ENCODE data around the gene MIB1.
"Not testable (repeated sequence)": the region's sequence is repeated elsewhere in the genome, so short reads cannot be mapped to it uniquely, and the experiment has no call there.

The MIB1 gene
- 91.6 to 113 (median 97.6) reads per million in 4 donors for total RNA-seq

DNA sequence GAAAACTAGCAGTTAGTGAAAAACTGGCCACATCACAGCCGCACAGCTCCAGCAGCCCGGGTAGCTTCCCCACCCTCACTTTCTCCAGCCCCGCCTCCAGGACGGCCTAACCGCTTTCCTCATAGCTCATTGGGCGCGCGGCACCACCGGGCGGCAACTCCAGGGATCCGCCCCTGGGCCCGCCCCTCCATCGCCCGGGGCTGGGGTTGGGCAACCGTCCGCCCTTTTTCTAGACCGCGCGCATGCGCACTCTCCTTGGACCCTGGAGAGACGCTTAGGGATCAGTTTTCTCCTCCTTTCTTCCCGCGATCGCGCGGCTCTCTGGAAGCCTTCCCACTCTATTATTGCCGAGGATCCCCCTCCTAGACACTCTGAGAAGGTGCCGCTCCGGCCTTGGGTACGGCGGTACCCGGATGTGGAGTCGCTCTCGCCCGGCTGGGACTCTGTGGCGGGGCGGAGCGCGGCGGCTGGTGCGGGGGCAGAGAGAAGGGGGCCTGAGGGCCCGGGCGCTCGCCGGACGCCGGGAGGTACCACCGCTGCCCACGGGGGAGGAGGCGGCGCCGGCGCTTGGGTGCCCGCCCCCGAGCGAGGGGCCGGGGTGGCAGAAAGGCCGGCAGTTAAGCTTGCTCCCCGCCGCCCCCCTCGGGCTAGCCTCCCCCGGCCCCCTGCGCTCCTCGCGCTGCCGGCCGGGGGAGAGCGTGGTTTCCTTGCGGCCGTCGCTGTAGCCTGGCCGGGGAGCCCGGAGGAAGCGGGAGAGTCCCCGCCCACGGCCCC lies at the start of gene MIB1:
Gene MIB1, plus strand, starts transcription at position 255 of the 774 bp plus-strand sequence. CDS start 792 bp downstream, outside the sequence.
- peak; percentile 96 to 98 (median 97) for DNase-seq

DNA sequence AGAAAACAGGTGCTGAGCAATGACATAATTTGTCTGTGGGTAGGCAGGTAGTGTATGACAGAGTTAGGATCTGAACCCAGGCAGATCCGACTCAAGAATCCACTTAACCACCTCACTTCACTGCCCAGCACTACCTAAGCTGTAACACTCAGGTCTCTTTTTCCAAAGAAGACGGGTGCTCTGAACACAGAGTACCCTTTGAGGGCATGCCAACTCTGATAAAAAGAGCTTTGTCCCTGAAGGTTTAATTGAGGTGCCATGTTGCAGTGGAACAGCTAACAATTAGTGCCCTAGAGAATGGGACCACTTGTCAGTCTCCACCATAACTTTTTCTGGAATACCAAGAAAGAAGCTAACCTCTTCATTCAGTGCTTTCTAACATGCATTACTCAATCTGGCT lies 47.3 kb upstream of the MIB1 start:
- no peak for DNase-seq

DNA sequence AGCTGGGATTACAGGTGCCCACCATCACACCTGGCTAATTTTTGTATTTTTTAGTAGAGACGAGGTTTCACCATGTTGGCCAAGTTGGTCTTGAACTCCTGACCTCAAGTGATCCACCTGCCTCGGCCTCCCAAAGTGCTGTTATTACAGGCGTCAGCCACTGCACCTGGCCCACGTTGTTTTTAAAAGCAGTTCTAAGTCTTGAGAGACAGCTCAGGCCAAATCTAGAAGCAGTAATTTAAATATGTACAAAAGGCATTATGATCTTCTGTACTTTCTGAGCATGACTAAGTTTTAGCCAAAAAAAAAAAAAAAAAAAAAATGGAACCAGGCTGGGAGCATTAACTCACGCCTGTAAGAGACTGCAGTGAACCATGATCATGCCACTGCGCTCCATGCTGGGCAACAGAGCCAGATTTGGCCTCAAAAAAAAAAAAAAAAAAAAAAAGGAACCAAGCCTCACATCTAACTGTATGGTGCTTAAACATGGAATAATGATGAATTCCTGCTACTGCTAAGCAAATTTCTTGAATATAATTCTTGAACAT lies 40.0 kb upstream of the MIB1 start:
- DNase-seq, result no peak

DNA sequence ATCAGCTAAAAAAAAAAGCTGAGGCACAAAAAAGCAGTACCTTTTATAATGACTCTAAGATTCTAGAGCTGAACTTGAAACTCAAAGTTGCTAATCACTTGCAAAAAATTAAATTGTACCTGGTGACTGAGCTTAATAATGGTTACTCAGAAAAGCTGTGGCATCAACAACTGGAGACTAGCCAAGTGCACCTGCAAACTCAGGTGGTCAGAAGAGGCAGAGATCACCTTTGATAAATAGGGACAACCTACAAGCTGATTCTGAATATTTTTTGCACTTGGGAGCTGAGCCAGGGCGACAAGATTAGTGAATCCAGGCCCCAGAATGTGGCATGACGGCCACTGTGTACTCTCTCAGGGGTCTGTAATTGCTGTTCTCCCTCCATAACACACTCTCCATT lies 39.0 kb upstream of the MIB1 start:
- no peak for DNase-seq

DNA sequence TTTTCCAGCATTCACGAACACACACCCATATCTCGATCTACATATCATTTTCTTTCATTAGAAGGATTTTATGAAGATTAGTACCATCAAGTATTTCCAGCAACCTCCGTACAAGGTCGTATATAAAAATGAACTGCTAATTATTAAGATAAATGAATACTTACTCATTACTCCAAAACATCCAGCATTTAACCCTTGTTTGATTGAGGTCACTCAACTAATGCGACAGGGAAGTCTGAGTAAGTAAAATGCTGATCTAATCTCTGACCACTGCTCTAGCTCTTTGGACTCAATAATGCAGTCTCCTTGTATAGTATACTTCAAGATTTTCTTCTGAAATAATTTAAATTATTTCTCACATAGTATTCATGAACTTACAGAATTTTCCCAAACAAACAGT lies 38.0 kb upstream of the MIB1 start:
- DNase-seq, result no peak

DNA sequence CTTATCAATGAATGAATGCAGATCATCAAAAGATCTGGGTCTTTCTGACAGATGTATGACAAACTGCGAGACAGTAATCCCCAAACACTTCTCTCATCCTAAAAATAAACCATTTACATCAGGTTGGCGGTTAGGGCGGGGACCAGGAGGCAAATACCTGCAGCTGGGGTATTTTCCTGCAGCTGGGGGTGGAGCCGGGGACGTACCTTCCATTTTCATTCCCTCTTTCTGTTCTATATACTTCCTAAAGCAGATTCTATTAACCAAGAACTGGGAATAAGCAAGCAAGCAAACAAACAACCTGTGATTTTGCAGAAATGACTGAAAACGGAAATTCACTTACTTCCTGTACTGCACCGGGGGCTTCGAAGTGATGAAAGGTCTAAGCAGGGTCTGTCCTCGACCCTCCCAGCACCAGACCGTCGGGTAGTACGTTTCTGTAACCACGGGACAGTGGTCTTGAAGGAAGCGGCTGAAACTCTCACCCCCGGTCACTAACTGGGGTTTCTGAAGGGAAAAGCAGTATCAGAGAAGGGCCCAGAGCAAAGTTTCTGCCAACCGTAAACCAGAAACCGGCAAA lies 37.3 kb upstream of the MIB1 start:
- DNase-seq, result peak in 1 of 5 donors; percentile 12

DNA sequence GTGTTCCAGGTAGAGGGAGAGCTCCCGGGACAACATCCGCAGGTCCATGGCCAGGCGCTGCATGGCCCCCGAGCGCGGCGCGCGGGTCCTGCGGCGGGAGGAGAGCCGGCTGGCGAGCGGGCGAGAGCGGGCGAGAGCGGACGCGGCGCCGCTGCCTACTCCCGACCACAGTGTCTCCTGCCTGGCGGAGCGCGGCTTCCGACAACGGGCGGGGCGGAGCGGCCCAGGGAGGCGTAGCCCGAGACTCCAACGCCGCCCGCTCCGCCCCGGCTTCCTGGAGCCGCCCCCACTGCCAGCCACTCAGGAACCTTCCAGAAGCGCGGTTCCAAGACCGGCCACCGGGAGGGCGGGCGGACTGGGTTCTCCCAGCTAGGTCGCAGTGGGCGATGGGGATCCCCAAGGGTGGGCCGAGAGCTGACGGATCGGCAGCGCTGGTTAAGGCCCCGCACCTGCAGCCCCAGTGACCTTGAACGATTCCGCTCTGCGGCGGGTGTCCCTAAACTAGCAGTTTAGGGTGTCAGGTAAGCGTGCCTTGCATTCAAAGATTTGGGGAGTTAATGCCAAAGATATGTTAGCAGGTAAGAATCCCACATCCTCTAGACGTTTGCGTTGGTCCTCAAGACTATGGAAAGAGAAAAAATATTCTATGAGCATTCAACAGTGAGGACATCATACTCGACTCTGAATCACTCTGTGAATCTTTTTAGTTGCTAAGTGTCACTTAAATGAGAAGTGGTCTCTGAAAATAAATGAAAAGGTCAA lies 35.8 kb upstream of the MIB1 start, which contains the start of gene ABHD3:
Gene ABHD3, minus strand, starts transcription at position 172 of the 762 bp plus-strand sequence. Its CDS starts 109 bp downstream, at position 63.
- peak; percentile 85 to 95 (median 89) for DNase-seq

DNA sequence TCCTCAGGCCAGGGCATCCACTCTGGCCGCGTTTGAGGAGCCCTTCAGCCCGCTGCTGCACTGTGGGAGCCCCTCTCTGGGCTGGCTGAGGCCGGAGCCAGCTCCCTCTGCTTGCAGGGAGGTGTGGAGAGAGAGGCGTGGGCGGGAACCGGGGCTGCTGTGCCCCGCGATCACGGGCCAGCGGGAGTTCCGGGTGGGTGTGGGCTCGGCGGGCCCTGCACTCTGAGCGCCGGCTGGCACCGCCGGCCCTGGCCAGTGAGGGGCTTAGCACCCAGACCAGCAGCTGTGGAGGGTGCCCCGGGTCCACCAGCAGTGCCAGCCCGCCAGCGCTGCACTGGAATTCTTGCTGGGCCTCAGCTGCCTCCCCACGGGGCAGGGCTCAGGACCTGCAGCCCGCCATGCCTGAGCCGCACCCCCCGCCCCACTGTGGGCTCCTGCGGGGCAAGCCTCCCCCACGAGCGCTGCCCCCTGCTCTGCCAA lies 34.2 kb upstream of the MIB1 start:
- DNase-seq, result no peak

DNA sequence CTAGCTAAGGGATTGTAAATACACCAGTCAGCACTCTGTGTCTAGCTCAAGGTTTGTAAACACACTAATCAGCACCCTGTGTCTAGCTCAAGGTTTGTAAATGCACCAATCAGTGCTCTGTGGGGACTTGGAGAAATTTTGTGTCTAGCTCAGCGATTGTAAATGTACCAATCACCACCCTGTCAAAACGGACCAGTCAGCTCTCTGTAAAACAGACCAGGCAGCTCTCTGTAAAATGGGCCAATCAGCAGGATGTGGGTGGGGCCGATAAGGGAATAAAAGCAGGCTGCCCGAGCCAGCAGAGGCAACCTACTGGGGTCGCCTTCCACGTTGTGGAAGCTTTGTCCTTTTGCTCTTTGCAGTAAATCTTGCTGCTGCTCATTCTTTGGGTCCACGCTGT lies 33.5 kb upstream of the MIB1 start:
- DNase-seq, result not testable (repeated sequence)

DNA sequence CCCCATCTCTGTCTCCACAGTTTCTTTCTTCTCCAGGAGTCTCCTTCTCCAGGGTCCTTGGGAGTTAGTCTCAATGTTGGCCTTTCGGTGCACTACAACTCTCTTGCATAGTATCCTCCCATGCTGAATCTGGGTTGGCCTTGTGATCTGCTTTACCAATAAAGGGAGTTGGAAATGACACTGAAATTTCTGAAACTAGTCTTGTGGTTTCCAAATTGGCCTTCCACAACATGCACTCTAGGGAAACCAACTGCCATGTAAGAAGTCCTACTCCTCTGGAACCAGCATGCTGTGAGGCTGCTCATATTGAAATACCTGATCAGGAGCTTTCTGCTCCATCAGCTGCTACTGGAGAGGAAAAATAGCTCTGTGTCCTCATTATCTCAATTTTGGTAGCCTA lies 26.1 kb upstream of the MIB1 start:
- peak in 1 of 5 donors; percentile 47 for DNase-seq

DNA sequence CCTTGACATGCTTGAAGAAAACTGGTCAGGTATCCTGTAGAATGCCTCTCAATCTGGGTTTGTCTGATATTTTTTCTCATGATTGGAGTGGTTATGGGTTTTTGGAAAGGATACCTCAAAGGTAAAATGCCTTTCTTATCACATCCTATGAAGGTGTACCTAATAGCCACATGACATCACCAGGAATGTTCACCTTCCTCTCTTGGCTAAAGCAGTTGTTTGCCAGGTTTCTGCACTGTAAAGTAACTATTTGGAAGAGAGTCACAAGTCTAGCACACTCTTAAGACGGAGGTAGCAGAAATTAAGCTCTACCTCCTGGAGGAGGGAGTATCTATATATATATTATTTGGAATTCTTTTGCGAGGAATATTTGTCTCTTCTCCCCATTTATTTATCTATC lies 17.9 kb upstream of the MIB1 start:
- no peak for DNase-seq

DNA sequence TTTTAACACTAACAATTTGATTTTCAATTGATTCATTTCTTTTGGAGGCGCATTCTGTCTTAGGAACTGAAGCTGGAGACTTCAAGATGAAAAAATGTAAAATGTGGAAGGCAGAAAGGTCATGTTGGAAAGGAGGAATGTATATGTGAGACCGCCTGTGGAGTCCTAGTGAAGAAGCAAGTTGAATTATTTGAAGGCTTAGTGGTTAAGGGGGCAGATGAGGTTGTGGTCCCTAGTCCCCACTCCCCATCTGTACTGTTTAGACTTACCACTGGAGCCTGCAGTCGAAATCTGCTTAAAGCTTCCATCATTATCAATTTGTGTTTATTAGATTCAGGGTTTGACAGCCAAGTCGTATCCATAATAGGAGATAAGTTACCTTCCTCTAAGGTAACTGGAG lies 15.4 kb upstream of the MIB1 start:
- no peak for DNase-seq

DNA sequence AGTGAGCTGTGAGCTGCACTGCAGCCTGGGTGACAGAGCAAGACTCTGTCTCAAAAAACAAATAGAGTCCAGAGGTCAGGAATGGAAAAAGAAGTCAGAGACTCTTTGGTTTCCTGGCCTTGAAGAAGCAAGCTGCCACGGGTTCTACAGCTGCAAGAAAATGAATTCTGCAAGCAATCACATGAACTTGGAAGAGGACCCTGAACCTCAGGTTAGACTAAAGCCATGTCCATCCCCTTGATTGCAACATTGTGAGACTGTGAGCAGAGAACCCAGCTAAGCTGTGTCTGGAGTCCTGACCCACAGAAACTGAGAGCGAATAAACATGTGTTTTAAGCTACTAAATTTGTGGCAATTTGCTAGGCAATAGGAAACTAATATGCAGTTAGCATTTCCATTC lies 12.9 kb upstream of the MIB1 start:
- DNase-seq, result no peak

DNA sequence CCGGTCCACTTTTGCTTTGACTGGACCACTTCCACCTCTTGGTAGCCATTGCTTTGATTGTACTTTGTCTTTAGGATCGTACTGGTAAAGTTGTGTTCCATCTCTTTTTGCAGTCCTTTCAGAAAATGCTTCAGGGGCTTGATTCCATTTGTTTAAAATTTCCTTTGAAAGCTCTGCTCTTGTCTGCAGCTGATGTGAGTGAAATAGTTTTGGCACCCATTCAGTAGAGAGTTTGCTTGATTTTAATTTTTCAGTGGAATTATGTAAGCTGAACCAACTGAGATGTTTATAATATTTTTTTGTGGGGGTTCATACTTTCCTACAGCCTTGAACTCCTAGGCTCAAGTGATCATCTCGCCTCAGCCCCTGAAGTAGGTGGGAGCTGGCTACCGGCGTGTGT lies 7.6 kb upstream of the MIB1 start:
- no peak for DNase-seq

DNA sequence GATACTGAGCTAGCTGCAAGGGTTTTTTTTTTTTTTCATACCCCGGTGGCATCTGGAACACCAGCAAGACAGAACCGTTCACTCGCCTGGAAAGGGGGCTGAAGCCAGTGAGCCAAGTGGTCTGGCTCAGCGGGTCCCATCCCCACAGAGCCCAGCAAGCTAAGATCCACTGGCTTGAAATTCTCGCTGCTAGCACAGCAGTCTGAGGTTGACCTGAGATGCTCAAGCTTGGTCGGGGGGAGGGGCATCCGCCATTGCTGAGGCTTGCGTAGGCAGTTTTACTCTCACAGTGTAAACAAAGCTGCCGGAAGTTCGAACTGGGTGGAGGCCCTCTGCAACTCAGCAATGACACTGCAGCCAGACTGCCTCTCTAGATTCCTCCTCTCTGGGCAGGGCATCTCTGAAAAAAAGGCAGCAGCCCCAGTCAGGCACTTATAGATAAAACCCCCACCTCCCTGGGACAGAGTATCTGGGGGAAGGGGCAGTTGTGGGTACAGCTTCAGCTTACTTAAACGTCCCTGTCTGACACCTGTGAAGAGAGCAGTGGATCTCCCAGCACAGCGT lies 5.1 kb upstream of the MIB1 start:
- DNase-seq, result peak; percentile 24 to 63 (median 42)

DNA sequence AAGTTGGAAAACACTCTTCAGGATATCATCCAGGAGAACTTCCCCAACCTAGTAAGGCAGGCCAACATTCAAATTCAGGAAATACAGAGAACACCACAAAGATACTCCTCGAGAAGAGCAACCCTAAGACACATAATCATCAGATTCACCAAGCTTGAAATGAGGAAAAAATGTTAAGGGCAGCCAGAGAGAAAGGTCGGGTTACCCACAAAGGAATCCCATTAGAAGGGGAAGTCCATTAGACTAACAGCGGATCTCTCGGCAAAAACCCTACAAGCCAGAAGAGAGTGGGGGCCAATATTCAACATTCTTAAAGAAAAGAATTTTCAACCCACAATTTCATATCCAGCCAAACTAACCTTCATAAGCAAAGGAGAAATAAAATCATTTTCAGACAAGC lies 3.7 kb upstream of the MIB1 start:
- not testable (repeated sequence) for DNase-seq

DNA sequence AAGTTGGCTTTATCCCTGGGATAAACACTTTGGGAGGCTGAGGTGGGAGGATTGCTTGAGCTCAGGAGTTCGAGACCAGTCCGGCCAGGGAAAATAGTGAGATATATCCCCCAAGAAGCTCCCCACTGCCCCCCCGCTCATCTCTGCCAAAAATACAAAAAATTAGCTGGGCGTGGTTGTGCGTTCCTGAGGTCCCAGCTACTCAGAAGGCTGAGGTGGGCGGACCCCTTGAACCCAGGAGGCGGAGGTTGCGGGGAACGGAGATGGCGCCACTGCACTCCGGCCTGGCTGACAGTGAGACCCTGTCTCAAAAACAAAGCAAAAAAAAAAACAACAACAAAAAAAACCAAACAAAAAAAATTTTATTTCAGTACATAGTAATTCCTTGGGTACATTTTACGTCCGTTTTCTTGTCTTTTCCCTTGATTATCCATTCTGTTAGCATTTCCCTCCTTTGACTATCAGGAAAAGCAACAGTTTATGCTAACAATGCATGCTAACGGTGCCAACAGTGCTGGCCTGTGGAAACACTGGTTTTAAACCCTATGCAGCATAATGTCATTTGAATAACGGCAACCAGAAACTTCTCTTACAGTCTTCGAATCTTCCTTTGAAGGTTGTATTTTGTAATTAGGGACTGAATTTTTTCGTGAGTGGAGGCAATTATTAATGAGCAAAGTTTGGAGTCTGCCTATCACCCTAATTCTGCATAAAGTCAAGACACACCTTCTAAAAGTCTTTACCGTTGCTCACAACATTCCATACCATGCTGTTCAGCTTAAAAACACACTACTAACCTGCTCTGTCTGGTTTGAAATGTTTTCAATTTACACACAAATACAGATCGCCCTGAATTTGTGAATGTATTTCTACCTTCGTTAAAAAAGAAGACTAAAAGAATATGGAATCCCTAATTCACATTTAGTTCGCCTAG lies 721 bp upstream of the MIB1 start:
- DNase-seq, result no peak

DNA sequence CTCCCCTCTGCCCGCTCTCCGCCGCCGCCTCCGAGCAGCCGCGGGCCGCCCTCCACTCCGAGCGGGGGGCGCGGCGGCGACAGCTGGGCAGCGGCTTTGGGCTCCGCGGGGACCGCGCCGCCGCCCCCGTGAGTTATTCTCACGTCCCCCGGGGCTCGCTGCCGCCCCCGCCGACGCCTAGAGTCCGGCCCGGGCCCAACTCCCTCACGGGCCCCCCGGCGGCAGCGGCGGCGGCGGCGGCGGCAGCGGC lies 645 bp downstream of the MIB1 start:
- DNase-seq, result peak in 1 of 5 donors; percentile 56

DNA sequence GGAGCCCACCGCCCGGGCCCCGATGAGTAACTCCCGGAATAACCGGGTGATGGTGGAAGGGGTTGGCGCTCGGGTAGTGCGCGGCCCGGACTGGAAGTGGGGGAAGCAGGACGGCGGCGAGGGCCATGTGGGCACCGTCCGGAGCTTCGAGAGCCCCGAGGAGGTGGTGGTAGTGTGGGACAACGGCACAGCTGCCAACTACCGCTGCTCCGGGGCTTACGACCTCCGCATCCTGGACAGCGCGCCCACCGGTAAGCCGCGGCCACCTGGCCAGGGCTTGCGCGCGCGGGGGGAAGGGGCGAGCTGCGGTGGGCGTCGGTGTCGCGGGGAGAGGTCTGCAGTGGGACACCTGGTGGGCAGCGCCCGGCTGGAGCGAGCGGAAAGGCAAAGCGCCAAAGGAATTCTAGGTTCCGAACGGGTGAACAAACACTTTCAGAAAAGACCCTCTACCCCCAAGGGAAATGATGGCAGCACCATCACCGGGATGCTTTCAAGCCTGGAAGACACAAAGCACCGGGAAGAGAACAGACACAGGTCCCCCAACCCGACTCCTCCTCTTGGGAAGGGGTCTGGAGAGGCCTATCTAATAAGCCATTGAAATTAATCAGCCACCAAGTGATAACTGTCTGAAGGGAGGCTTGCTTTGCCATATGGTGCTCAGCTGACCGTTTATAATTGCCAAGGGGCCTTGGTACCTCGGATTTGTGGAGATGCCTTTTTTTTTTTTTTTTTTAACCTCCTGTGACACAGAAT lies 1.1 kb downstream of the MIB1 start:
- peak in 2 of 5 donors; percentile 11 to 23 for DNase-seq

DNA sequence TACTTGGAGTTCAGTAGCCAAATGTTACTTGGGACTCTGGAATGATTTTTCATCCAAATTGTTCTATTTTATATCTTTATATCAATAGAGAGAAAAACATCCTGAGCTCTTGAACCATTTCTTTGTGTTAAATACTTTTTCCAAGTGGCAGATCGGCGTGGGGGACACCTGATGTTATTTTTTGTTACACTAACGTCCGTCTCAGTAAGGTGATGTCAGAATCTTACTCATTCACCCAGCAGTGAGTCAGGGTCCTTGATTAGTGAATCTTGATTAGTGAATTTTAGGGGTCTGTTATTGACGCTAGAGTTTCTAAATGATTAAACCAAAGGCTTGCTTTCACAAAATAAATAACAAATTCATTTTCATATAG lies 1.7 kb downstream of the MIB1 start:
- DNase-seq, result peak in 1 of 5 donors; percentile 12

DNA sequence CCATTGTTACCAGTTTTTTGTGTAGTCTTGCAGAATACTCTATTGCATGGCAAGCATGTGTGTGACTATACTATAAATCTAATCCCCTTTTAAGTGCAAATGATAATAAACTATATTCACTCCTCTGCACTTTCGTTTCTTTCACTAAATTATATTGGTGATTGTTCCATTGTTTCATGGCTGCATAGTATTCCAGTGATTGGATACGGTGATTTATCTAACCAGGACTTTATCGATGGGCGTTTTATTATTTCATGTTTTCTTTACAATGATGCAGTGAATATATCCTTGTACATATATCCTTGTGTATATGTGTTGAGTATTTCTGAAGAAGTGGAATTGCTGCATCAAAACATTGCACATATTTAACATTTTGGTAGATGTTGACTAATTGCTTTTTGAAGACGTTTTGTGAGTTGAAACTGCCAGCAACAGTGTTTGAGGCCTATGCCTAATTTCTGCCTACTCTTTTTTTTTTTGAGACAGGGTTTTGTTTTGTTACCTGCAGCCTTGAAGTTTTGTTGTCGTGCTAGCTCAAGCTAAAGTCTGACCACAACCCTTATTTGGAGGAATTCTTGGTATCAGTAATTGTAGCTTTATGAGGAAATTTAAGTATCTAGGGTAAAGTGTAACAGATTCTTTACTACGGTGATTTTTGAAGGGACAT lies 2.7 kb downstream of the MIB1 start:
- peak in 1 of 5 donors; percentile 75 for DNase-seq

Measured in T-helper 1 cell (primary cell).